DMS 273 (cell line): ENCODE results near the gene MC1R.
"Not testable (repeated sequence)": the region's sequence is repeated elsewhere in the genome, so short reads cannot be mapped to it uniquely, and the experiment has no call there.

ENCODE experiments used
- DNase-seq: peaks from one replicate; lab custom pipeline; 2025; ENCODE audit not compliant: unreplicated experiment; lab: John Stamatoyannopoulos, UW

MC1R gene

GRCh38 chr16:89934019-89934418 is 15.4 kb downstream of the MC1R start:
- not testable (repeated sequence) for DNase-seq

DNA sequence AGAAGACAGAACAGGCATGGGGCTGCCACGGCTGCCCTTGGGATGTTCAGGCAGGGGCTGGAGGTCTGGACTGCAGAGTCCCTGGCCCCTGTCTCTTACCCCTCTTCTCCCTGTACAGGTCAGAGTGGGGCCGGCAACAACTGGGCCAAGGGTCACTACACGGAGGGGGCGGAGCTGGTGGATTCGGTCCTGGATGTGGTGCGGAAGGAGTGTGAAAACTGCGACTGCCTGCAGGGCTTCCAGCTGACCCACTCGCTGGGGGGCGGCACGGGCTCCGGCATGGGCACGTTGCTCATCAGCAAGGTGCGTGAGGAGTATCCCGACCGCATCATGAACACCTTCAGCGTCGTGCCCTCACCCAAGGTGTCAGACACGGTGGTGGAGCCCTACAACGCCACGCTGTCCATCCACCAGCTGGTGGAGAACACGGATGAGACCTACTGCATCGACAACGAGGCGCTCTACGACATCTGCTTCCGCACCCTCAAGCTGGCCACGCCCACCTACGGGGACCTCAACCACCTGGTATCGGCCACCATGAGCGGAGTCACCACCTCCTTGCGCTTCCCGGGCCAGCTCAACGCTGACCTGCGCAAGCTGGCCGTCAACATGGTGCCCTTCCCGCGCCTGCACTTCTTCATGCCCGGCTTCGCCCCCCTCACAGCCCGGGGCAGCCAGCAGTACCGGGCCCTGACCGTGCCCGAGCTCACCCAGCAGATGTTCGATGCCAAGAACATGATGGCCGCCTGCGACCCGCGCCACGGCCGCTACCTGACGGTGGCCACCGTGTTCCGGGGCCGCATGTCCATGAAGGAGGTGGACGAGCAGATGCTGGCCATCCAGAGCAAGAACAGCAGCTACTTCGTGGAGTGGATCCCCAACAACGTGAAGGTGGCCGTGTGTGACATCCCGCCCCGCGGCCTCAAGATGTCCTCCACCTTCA is 16.2 kb downstream of the MC1R start:
- no peak for DNase-seq

GRCh38 chr16:89935620-89936019 is 17.0 kb downstream of the MC1R start:
- DNase-seq: not testable (repeated sequence)

DNA sequence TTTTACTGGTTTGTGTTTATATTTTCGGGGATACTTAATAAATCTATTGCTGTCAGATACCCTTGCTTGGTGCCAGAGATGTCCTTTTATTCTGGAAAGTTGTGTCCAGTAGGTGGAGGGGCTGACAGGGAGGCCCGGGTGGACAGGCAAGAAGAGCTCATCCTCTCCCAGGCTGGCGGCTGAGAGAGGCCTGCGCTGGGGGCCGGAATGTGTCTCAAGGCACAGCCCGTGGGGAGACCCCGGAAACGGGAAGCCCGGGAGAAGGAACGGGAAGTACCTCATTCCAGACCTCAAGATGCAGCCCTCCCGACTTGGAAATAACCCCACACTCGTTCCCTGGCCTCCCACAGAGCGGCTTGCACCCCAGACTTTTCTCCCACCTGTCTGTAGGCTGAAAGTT is 17.4 kb downstream of the MC1R start:
- no peak for DNase-seq

- DNase-seq: no peak
These were observed 17.8 kb downstream of the MC1R start for GRCh38 chr16:89936508-89936907.

- DNase-seq: no peak
These were observed 18.3 kb downstream of the MC1R start for GRCh38 chr16:89936981-89937380.

GRCh38 chr16:89938175-89938885 is 19.7 kb downstream of the MC1R start:
- no peak for DNase-seq

GRCh38 chr16:89944773-89945172 is 26.1 kb downstream of the MC1R start:
- no peak for DNase-seq

GRCh38 chr16:89945654-89946053 is 27.0 kb downstream of the MC1R start:
- no peak for DNase-seq

- no peak for DNase-seq
These were observed 27.9 kb downstream of the MC1R start for GRCh38 chr16:89946515-89946914.

DNA sequence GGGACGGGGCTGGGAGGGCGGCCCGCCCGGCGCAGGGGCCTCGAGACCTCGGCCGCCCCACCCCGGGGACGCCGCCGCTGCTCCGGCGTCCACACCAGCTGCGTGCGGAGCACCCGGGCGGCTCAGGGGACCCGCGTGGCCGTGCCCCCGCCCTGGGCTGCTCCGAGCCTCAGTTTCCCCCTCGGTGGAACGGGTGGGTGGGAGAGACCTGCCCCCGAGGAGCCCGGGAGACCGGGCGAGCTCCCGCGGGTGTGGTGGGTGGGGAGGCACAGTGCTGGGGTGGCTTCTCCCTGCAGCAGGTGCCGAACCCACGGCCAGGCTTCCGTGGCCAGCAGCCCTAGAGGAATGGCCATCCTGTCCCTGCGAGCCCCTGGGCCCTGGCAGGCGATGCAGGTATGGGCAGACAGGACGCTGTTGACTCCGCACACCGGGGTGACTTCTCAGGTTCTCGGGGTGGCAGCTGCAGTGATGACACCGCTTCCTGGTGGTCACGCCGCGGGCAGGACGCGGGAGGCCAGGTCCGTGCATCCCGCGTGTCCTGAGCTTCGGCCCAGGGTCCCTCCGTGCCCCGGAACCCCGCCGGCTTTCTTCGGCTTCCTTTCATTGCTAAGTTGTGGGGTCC is 30.6 kb downstream of the MC1R start:
- peak; percentile 45 for DNase-seq

GRCh38 chr16:89949756-89950155 is 31.1 kb downstream of the MC1R start:
- no peak for DNase-seq

DNA sequence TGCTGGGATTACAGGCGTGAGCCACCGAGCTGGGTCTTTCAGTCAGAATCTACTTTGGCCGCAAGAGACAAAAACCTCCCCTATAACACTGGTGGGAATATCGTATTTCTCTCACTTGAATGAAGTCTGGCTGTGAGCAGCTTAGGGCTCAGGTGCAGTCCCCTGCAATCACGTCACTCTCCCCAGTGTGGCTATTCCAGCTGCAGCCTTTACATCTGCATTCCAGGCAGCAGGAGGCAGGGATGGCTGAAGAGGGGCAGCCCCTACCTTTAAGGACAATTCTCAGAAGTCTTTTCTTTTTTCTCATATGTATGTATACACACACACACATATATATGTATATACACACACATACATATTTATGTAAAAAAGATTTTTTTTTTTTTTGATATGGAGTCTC is 32.8 kb downstream of the MC1R start:
- DNase-seq: no peak

DNA sequence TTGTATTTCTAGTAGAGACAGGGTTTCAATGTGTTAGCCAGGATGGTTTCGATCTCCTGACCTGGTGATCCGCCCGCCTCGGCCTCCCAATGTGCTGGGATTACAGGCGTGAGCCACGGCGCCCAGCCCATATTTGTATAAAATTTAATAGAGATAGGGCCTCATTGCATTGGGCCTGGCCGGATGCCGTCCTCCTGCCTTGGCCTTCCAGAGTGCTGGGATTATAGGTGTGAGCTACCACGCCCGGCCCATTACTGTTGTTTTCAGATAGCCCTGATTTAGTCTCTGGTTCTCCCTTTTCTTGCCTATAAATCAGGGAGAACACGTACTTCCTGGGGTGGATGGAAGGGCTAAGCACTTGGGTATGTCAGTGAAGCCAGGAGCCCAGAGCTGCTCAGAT is 33.4 kb downstream of the MC1R start:
- no peak for DNase-seq

DNA sequence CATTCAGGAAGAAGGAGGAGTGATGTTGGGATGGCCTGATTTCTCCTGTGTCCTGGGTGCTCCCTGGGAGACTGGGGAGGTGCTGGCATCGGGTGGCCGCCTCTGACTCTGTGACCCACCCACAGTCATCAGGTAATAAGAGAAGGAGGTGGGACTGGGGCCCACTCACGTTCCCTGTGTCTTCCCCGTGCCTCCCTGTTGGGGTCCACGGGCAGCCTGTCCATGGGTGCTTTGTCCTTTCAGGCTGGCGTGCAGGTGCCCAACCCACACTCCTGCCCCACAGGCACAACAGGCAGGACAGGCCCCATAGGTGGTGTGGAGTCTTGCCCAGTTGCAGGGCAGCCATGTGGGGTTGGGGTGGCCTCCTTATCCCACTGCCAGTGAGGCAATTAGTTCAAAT is 33.9 kb downstream of the MC1R start:
- DNase-seq: no peak

- DNase-seq: no peak
These were observed 35.2 kb downstream of the MC1R start for GRCh38 chr16:89953671-89954406.

- no peak for DNase-seq
These were observed 35.8 kb downstream of the MC1R start for GRCh38 chr16:89954462-89954861.

DNA sequence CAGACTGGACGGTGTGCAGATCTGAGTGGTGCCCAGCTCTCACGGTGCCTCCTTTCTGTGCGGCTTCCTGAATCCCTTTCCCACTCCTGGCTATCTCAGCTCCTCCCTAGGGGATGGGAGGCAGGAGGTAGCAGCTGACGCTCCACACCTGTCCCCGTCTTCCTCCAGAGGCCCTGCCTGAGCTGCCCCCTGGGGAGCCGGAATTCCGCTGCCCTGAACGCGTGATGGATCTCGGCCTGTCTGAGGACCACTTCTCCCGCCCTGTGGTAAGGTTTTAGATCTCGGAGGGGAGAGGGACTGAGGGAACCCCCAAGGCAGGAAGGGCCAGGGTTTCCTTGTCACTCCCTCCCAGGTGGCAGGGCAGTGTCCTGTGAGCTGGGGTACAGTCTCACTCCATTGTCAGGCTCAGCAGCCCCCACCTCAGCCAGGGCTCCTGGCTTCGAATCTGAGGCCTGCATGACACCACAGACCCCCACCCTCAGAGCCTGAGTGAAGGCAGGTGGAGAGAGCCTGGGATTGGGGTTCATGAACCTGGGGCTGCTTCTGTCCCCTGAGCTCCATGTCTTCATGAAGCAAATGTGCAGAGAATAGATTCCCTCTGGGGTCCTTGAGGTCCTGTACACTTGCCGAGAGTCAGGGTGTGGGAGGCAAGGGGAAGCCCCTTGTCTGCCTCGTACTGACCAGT is 36.5 kb downstream of the MC1R start:
- DNase-seq: no peak

DNA sequence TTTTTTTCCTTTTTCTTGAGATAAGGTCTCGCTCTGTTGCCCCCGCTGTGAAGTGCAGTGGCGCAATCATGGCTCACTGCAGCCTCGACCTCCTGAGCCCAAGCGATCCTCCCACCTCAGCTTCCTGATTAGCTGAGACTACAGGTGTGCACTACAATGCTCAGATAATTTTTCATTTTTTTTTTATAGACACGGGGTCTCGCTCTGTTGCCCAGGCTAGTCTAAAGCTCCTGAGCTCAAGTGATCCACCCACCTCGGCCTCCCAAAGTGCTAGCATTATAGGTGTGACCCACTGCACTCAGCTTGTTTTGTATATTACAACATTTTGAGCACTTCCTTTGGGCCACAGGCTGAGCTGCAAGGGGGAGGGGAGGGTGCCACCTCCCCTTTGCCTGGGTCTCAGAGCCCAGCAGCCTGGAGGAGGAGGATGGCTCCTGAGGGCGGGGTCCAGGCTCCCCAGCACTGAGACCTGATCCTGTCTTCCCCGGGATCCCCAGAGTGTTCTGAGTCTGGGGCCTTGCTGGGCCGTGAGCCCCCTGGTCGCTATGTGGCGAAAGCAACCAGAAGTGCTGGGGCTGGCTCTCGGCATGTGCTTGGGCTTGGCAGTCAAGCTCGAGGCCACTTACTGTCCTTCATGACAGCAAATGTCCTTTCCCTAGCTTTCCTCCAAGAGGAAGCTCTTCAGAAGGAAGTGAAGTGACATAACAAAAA is 38.0 kb downstream of the MC1R start:
- no peak for DNase-seq

DNA sequence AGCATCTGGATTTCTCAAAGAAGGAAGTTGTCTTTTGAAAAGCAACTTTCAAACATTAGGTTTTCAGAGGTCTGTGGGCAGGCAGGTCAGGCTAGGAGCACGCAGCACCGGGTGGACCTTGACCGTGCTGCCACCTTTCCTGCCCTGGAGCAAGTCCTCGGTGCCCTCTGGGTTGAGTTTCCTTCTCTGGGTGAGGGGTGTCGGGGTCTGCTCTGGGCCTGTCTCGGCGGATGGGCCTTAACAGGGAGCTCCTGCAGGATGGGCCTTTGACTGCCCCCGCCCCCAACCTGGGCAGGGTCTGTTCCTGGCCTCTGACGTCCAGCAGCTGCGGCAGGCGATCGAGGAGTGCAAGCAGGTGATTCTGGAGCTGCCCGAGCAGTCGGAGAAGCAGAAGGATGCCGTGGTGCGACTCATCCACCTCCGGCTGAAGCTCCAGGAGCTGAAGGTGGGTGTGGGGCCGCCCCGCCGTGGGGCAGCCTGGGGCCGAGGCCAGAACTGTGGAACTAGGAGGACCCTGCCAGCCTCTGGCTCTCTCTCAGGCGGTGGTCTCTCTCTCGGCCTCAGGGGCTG is 38.6 kb downstream of the MC1R start:
- DNase-seq: no peak
